HepG2 (cell line): Measurements from ENCODE around the gene METRN. TPM values are rescaled to one million over a fixed set of nuclear protein-coding genes. Genes with fewer than 3 reads are reported as not detected.

Source experiments
- ASH2L ChIP-seq: fragments of 300-600, 200-600 bp; sonication (generic); IDR thresholded peaks from 2 replicates; pipeline ENCODE4 v1.7.0; 2017; ENCODE audit warnings: low read depth, mild to moderate bottlenecking, moderate library complexity, mixed read lengths, low read length; ENCODE audit not compliant: insufficient read length
- CHD2 ChIP-seq: IDR thresholded peaks from 2 replicates; pipeline ENCODE4 v1.6.1; 2011; ENCODE audit warnings: low read depth, low read length, improper control_type of control experiment
- EEA1 ChIP-seq: sonication (generic); formaldehyde crosslinking; IDR thresholded peaks from 2 replicates; pipeline ENCODE4 v1.5.1; 2020; ENCODE audit warnings: mild to moderate bottlenecking, missing genetic modification reagents, borderline replicate concordance
- KLF9 ChIP-seq: IDR thresholded peaks from 2 replicates; pipeline ENCODE4 v1.6.1; 2016; ENCODE audit warnings: low read depth
- MED13 ChIP-seq: sonication (generic); formaldehyde crosslinking; IDR thresholded peaks from 2 replicates; pipeline ENCODE4 v1.5.0; 2020; ENCODE audit warnings: missing genetic modification reagents
- MEIS2 ChIP-seq: sonication (generic); formaldehyde crosslinking; IDR thresholded peaks from 2 replicates; pipeline ENCODE4 v1.9.0; 2021; ENCODE audit warnings: mild to moderate bottlenecking, missing genetic modification reagents
- PHF20 ChIP-seq: sonication (generic); formaldehyde crosslinking; IDR thresholded peaks from 2 replicates; pipeline ENCODE4 v1.5.0; 2020; ENCODE audit warnings: mild to moderate bottlenecking, missing genetic modification reagents
- POLR2G ChIP-seq: fragments of 200-400 bp; formaldehyde crosslinking; IDR thresholded peaks from 2 replicates; pipeline ENCODE4 v1.6.1; 2018; ENCODE audit warnings: mild to moderate bottlenecking, low read depth, low read length, moderate library complexity
- RELA ChIP-seq: sonication (generic); formaldehyde crosslinking; IDR thresholded peaks from 2 replicates; pipeline ENCODE4 v1.4.0; 2020; ENCODE audit warnings: missing genetic modification reagents
- SIX1 ChIP-seq: sonication (generic); formaldehyde crosslinking; IDR thresholded peaks from 2 replicates; pipeline ENCODE4 v1.4.0; 2020; ENCODE audit warnings: missing genetic modification reagents, borderline replicate concordance
- SP4 ChIP-seq: sonication (generic); formaldehyde crosslinking; IDR thresholded peaks from 2 replicates; pipeline ENCODE4 v1.8.1; 2023; ENCODE audit warnings: mild to moderate bottlenecking, missing genetic modification reagents
- THYN1 ChIP-seq: sonication (generic); formaldehyde crosslinking; IDR thresholded peaks from 2 replicates; pipeline ENCODE4 v1.8.1; 2023; ENCODE audit warnings: low read depth, mild to moderate bottlenecking, moderate library complexity, missing genetic modification reagents, borderline replicate concordance
- YEATS2 ChIP-seq: sonication (generic); formaldehyde crosslinking; IDR thresholded peaks from 2 replicates; pipeline ENCODE4 v1.4.0; 2020; ENCODE audit warnings: missing genetic modification reagents, borderline replicate concordance
- ZNF761 ChIP-seq: sonication (generic); formaldehyde crosslinking; conservative IDR thresholded peaks from 2 replicates; pipeline ENCODE4 v1.4.0; 2020; ENCODE audit warnings: mild to moderate bottlenecking, missing genetic modification reagents
- ZSCAN29 ChIP-seq: sonication (generic); formaldehyde crosslinking; conservative IDR thresholded peaks from 2 replicates; pipeline ENCODE4 v1.4.0; 2020; ENCODE audit warnings: mild to moderate bottlenecking, missing genetic modification reagents
- polyA plus RNA-seq, 8 experiments: library from polyadenylated mRNA; depleted of rRNA in 3 of 8; stranded (reverse) in 7 of 8; unstranded in 1 of 8; fragments of >200 nt; fragmentation: Illumina TruSeq in 4 of 8; extraction: Trizol in 4 of 8; gene quantifications; 2 replicates each; pipeline versions ENCODE4 v1.2.1 to v1.2.3, GENCODE V29; 2011 to 2016; ENCODE audit warnings: low read depth in 4 of 8, missing spikeins in 1 of 8, mixed read lengths in 1 of 8; ENCODE audit not compliant: insufficient read depth in 1 of 8
- total RNA-seq, 5 experiments: library from RNA; depleted of rRNA; stranded (reverse); fragments of >200 nt; fragmentation: Illumina TruSeq; extraction: Trizol; gene quantifications; 2 replicates each; pipeline ENCODE4 v1.2.3, GENCODE V29; 2016; ENCODE audit warnings: low read depth in 1 of 5
- TF ChIP-seq, protein P1 (sequence below): sonication (generic); formaldehyde crosslinking; IDR thresholded peaks from 2 replicates; pipeline ENCODE4 v1.5.1; 2020; ENCODE audit warnings: missing genetic modification reagents, mild to moderate bottlenecking, borderline replicate concordance
- TF ChIP-seq, protein P2 (sequence below): sonication (generic); formaldehyde crosslinking; IDR thresholded peaks from one replicate; pipeline ENCODE4 v1.5.1; 2020; ENCODE audit warnings: mild to moderate bottlenecking, missing genetic modification reagents; ENCODE audit errors: not compliant biosample characterization
- TF ChIP-seq, protein P3 (sequence below): sonication (generic); formaldehyde crosslinking; IDR thresholded peaks from 2 replicates; pipeline ENCODE4 v1.9.0; 2021; ENCODE audit warnings: missing genetic modification reagents, mild to moderate bottlenecking, borderline replicate concordance

The METRN gene
- total and polyA plus RNA-seq, 2 of the 13 experiments (the other 11 are each of a cell fraction or from before 2014, with no cell fraction given): 25.5 to 46.1 TPM

DNA sequence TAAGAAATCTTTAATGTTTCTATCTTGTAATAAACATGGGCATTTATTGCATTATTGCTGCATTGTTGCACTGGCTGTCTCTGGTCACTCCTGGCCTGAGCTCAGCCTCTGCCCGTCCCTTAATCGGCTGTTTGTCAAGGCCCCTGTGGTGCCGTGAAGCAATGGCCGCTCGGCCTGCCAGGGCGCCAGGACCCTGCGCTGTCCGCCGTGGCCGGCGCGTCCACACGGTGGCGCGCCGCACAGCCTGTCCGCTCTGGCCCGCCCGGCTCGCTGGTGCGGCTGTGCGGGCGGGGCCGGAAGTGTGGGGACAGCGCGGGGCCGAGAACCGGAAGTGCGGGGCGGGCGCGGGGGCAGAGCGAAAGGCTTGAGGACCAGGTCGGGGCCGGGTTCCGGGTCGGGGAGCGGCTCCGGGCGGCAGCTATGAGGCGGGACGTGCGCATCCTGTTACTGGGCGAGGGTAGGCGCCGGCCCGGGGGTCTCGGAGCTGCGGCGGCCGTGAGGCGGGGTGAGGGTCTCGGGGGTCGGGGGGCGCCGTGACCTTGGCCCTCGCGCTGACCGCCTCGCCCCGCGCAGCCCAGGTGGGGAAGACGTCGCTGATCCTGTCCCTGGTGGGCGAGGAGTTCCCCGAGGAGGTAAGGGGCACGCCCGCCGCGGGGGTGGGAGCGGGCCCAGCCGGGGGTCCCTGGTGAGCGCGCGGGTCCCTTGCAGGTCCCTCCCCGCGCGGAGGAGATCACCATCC lies 47.0 kb upstream of the METRN start, which contains the start of gene RHOT2 (continued):
- TF ChIP-seq ZNF761 (CRISPR knock-in tag) (peak; percentile 93), CHD2 (no peak), ASH2L (peak; percentile 68), THYN1 (CRISPR knock-in tag) (no peak), SP4 (CRISPR knock-in tag) (peak; percentile 78; the same call in 1 of the 2 replicates), MED13 (CRISPR knock-in tag) (peak; percentile 19; the same call in 1 of the 2 replicates), PHF20 (CRISPR knock-in tag) (peak; percentile 92), YEATS2 (CRISPR knock-in tag) (peak; percentile 66), SIX1 (CRISPR knock-in tag) (0 out of 2 replicates have a peak, but pooled peaks have one; percentile 30), ZSCAN29 (no peak; the same call in none of the 2 replicates), POLR2G (peak; percentile 84), KLF9 (CRISPR knock-in tag) (no peak), RELA (CRISPR knock-in tag) (peak; percentile 94), EEA1 (CRISPR knock-in tag) (peak; percentile 38; the same call in 1 of the 2 replicates), MEIS2 (CRISPR knock-in tag) (peak; percentile 73; the same call in 1 of the 2 replicates)
- TF ChIP-seq, protein P1, sequence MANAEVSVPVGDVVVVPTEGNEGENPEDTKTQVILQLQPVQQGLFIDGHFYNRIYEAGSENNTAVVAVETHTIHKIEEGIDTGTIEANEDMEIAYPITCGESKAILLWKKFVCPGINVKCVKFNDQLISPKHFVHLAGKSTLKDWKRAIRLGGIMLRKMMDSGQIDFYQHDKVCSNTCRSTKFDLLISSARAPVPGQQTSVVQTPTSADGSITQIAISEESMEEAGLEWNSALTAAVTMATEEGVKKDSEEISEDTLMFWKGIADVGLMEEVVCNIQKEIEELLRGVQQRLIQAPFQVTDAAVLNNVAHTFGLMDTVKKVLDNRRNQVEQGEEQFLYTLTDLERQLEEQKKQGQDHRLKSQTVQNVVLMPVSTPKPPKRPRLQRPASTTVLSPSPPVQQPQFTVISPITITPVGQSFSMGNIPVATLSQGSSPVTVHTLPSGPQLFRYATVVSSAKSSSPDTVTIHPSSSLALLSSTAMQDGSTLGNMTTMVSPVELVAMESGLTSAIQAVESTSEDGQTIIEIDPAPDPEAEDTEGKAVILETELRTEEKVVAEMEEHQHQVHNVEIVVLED: peak; percentile 75
- TF ChIP-seq, protein P2, sequence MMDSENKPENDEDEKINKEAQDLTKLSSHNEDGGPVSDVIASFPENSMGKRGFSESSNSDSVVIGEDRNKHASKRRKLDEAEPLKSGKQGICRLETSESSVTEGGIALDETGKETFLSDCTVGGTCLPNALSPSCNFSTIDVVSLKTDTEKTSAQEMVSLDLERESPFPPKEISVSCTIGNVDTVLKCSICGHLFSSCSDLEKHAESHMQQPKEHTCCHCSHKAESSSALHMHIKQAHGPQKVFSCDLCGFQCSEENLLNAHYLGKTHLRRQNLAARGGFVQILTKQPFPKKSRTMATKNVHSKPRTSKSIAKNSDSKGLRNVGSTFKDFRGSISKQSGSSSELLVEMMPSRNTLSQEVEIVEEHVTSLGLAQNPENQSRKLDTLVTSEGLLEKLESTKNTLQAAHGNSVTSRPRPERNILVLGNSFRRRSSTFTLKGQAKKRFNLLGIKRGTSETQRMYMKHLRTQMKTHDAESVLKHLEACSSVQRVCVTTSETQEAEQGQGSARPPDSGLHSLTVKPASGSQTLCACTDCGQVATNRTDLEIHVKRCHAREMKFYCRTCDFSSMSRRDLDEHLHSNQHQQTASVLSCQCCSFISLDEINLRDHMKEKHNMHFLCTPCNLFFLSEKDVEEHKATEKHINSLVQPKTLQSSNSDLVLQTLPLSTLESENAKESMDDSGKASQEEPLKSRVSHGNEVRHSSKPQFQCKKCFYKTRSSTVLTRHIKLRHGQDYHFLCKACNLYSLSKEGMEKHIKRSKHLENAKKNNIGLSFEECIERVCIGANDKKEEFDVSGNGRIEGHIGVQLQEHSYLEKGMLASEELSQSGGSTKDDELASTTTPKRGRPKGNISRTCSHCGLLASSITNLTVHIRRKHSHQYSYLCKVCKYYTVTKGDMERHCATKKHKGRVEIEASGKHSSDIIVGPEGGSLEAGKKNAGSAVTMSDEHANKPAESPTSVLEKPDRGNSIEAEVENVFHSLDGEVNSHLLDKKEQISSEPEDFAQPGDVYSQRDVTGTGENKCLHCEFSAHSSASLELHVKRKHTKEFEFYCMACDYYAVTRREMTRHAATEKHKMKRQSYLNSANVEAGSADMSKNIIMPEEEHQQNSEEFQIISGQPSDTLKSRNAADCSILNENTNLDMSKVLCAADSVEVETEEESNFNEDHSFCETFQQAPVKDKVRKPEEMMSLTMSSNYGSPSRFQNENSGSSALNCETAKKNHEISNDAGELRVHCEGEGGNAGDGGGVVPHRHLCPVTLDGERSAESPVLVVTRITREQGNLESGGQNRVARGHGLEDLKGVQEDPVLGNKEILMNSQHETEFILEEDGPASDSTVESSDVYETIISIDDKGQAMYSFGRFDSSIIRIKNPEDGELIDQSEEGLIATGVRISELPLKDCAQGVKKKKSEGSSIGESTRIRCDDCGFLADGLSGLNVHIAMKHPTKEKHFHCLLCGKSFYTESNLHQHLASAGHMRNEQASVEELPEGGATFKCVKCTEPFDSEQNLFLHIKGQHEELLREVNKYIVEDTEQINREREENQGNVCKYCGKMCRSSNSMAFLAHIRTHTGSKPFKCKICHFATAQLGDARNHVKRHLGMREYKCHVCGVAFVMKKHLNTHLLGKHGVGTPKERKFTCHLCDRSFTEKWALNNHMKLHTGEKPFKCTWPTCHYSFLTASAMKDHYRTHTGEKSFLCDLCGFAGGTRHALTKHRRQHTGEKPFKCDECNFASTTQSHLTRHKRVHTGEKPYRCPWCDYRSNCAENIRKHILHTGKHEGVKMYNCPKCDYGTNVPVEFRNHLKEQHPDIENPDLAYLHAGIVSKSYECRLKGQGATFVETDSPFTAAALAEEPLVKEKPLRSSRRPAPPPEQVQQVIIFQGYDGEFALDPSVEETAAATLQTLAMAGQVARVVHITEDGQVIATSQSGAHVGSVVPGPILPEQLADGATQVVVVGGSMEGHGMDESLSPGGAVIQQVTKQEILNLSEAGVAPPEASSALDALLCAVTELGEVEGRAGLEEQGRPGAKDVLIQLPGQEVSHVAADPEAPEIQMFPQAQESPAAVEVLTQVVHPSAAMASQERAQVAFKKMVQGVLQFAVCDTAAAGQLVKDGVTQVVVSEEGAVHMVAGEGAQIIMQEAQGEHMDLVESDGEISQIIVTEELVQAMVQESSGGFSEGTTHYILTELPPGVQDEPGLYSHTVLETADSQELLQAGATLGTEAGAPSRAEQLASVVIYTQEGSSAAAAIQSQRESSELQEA (CRISPR knock-in tag): no peak
- TF ChIP-seq, protein P3, sequence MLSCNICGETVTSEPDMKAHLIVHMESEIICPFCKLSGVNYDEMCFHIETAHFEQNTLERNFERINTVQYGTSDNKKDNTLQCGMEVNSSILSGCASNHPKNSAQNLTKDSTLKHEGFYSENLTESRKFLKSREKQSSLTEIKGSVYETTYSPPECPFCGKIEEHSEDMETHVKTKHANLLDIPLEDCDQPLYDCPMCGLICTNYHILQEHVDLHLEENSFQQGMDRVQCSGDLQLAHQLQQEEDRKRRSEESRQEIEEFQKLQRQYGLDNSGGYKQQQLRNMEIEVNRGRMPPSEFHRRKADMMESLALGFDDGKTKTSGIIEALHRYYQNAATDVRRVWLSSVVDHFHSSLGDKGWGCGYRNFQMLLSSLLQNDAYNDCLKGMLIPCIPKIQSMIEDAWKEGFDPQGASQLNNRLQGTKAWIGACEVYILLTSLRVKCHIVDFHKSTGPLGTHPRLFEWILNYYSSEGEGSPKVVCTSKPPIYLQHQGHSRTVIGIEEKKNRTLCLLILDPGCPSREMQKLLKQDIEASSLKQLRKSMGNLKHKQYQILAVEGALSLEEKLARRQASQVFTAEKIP (CRISPR knock-in tag): no peak
